Activated B cell treated with CpG ODN at 0.5 μM for 24 hours (primary cell): ENCODE measurements around the gene RNU11. TPM values are rescaled to one million over a fixed set of nuclear protein-coding genes. Genes with fewer than 3 reads are reported as not detected.
"Not testable (repeated sequence)": the region's sequence is repeated elsewhere in the genome, so short reads cannot be mapped to it uniquely, and the experiment has no call there.

Experiments
- ATAC-seq: fragments of 200-7000 bp; cut with Tn5 transposase; one replicate; pipeline ENCODE4 v1.10.0; 2021; ENCODE audit warnings: low read depth, mild to moderate bottlenecking, moderate library complexity
- CTCF ChIA-PET: fragments of 350-600 bp; sonication (Branson Sonifier 250); formaldehyde crosslinking; loops from one replicate; lab custom pipeline; 2021; ENCODE audit warnings: antibody characterized with exemption; lab: Charles Lee
- POLR2A ChIA-PET: fragments of 350-600 bp; sonication (Branson Sonifier 250); formaldehyde crosslinking; loops from one replicate; lab custom pipeline; 2021; ENCODE audit warnings: antibody characterized with exemption; lab: Charles Lee
- DNase-seq: peaks from one replicate; pipeline ENCODE4 v3.0.0; 2022
- H3K27ac Mint-ChIP-seq: one replicate; pipeline ENCODE4 v1.8.0; 2020; ENCODE audit warnings: mixed read lengths
- H3K27me3 Mint-ChIP-seq: one replicate; pipeline ENCODE4 v1.8.0; 2021; ENCODE audit warnings: mixed read lengths
- H3K36me3 Mint-ChIP-seq: one replicate; pipeline ENCODE4 v1.8.0; 2021; ENCODE audit warnings: low read depth, mixed read lengths
- H3K4me1 Mint-ChIP-seq: one replicate; pipeline ENCODE4 v1.8.0; 2021; ENCODE audit warnings: mixed read lengths
- H3K4me3 Mint-ChIP-seq: one replicate; pipeline ENCODE4 v1.8.0; 2020; ENCODE audit warnings: mild to moderate bottlenecking, mixed read lengths
- H3K9me3 Mint-ChIP-seq: one replicate; pipeline ENCODE4 v1.8.0; 2020; ENCODE audit warnings: mixed read lengths
- CTCF ChIP-seq: fragments of 200-600 bp; IDR thresholded peaks from one replicate; pipeline ENCODE4 v1.8.0; 2022; ENCODE audit warnings: antibody characterized with exemption, mild to moderate bottlenecking
- intact Hi-C: fragments of 100-400 bp; cut with micrococcal nuclease; formaldehyde crosslinking; loops from one replicate; pipeline ENCODE4 v1.15.1; 2024
- total RNA-seq: library from RNA; stranded (reverse); gene quantifications from 2 replicates; pipeline ENCODE4 v1.2.3, GENCODE V29; 2022

The RNU11 gene
- total RNA-seq, 1 donor from 2014 or later: not detected

- H3K9me3 Mint-ChIP-seq: no peaks in the 10 kb centered on the region
- ChIA-PET POLR2A (interaction anchor here (0.6 to 4.3 kb wide), 4 partner anchors 10 to 90 kb away, joined by 3 to 287 read pairs (median 69); partner anchors contain the start of genes GMEB1 and YTHDF2), CTCF (no interaction called here)
- H3K4me3 Mint-ChIP-seq: no peak overlapping the region
- H3K36me3 Mint-ChIP-seq: peaks cover 20% of the 10 kb centered on the region
- peaks cover 56% of the 10 kb centered on the region for H3K4me1 Mint-ChIP-seq
- H3K27me3 Mint-ChIP-seq: no peaks in the 10 kb centered on the region
- intact Hi-C loops: no loop called here
- peak overlapping the region; percentile 69 for H3K27ac Mint-ChIP-seq
- TF ChIP-seq CTCF: no peak
- ATAC-seq (no peak), DNase-seq (no peak)
These were observed 2.4 kb upstream of the RNU11 start for GRCh38 chr1:28646040-28646439.

- no peaks in the 10 kb centered on the region for H3K27me3 Mint-ChIP-seq
- TF ChIP-seq CTCF: no peak
- peaks cover 39% of the 10 kb centered on the region for H3K4me1 Mint-ChIP-seq
- peak; percentile 67 for ATAC-seq
- ChIA-PET CTCF (interaction anchor here (0.7 to 1.6 kb wide), 4 partner anchors 67 to 229 kb away, joined by 3 to 4 read pairs (median 4); partner anchors contain the start of gene YTHDF2), POLR2A (interaction anchor here (0.5 to 4.3 kb wide), 71 partner anchors 9 to 1394 kb away, joined by 3 to 287 read pairs (median 5); partner anchors contain the start of genes ATP5IF1, EPB41, EYA3 and GMEB1)
- DNase-seq: peak; percentile 74
- H3K4me3 Mint-ChIP-seq: peak overlapping the region; percentile 91
- H3K36me3 Mint-ChIP-seq: peaks cover 12% of the 10 kb centered on the region
- H3K27ac Mint-ChIP-seq: peak overlapping the region; percentile 100
- no peaks in the 10 kb centered on the region for H3K9me3 Mint-ChIP-seq
- intact Hi-C loops: loop anchor here (1.0 to 2.0 kb wide), 6 partner anchors 20 to 533 kb away; partner anchors contain the start of genes GMEB1, MED18, SRSF4 and TRNAU1AP
These were observed 359 bp upstream of the RNU11 start for GRCh38 chr1:28648008-28648473.

- CTCF ChIA-PET: interaction anchor here (0.9 kb wide), 1 partner anchor 224 kb away, joined by 3 read pairs; no protein-coding TSS in a partner anchor
- intact Hi-C loops, H3K27ac Mint-ChIP-seq, POLR2A ChIA-PET, H3K4me3 Mint-ChIP-seq, H3K36me3 Mint-ChIP-seq, H3K27me3 Mint-ChIP-seq, H3K9me3 Mint-ChIP-seq, ATAC-seq, DNase-seq: not testable (repeated sequence)
- H3K4me1 Mint-ChIP-seq: peaks cover 10% of the 10 kb centered on the region
These were observed 4.7 kb downstream of the RNU11 start for GRCh38 chr1:28653063-28653462.

- H3K27ac Mint-ChIP-seq, ATAC-seq, H3K4me3 Mint-ChIP-seq, H3K9me3 Mint-ChIP-seq, H3K36me3 Mint-ChIP-seq, H3K4me1 Mint-ChIP-seq, H3K27me3 Mint-ChIP-seq, DNase-seq, intact Hi-C loops, CTCF ChIA-PET: not testable (repeated sequence)
- POLR2A ChIA-PET: interaction anchor here (0.7 kb wide), 2 partner anchors 15 to 557 kb away, joined by 4 to 6 read pairs; no protein-coding TSS in a partner anchor
These were observed 5.5 kb downstream of the RNU11 start for GRCh38 chr1:28653870-28654269.

GRCh38 chr1:28655448-28656311 is 7.3 kb downstream of the RNU11 start:
- H3K4me3 Mint-ChIP-seq, intact Hi-C loops, H3K4me1 Mint-ChIP-seq, ATAC-seq, DNase-seq, H3K27me3 Mint-ChIP-seq, CTCF ChIA-PET, H3K36me3 Mint-ChIP-seq, H3K27ac Mint-ChIP-seq, H3K9me3 Mint-ChIP-seq: not testable (repeated sequence)
- POLR2A ChIA-PET: interaction anchor here (0.8 to 2.2 kb wide), 2 partner anchors 12 to 13 kb away, joined by 4 to 7 read pairs; partner anchors contain the start of genes GMEB1 and TAF12

- no peak for TF ChIP-seq CTCF
- H3K9me3 Mint-ChIP-seq: no peaks in the 10 kb centered on the region
- no peaks in the 10 kb centered on the region for H3K4me1 Mint-ChIP-seq
- POLR2A ChIA-PET: interaction anchor here (1.7 to 2.2 kb wide), 2 partner anchors 8 to 12 kb away, joined by 5 to 7 read pairs; partner anchors contain the start of genes GMEB1 and RNU11
- no peak overlapping the region for H3K27ac Mint-ChIP-seq
- intact Hi-C loops: no loop called here
- ATAC-seq (no peak), DNase-seq (no peak)
- H3K27me3 Mint-ChIP-seq: no peaks in the 10 kb centered on the region
- CTCF ChIA-PET: no interaction called here
- no peaks in the 10 kb centered on the region for H3K36me3 Mint-ChIP-seq
- no peak overlapping the region for H3K4me3 Mint-ChIP-seq
These were observed 7.9 kb downstream of the RNU11 start for GRCh38 chr1:28656335-28656734.
